OCI-LY3 (cell line): ENCODE data around the gene MIEF2.

Experiments used
- H2AFZ ChIP-seq: fragments of 200-600, 300-600 bp; shearing (Covaris generic); 2 replicates; pipeline ENCODE4 v1.6.0; 2014; ENCODE audit warnings: antibody characterized with exemption, low read depth, low read length
- H3K27ac ChIP-seq: fragments of 200-600, 300-600 bp; sonication (generic); 2 replicates; pipeline ENCODE4 v1.5.1; 2014; ENCODE audit warnings: mild to moderate bottlenecking, low read length, moderate library complexity, mixed read lengths
- H3K27me3 ChIP-seq: fragments of 200-600, 300-600 bp; sonication (generic); 2 replicates; pipeline ENCODE4 v1.6.1; 2014; ENCODE audit warnings: low read depth, low read length, mixed read lengths
- H3K36me3 ChIP-seq: fragments of 200-600, 300-600 bp; sonication (generic); replicated peaks from 2 replicates; pipeline ENCODE3; 2014; ENCODE audit warnings: low read depth, low read length, mixed read lengths
- H3K4me1 ChIP-seq: fragments of 300-600, 200-600 bp; sonication (generic); 2 replicates; pipeline ENCODE4 v1.6.1; 2014; ENCODE audit warnings: low read length, mixed read lengths
- H3K4me2 ChIP-seq: fragments of 200-600, 300-600 bp; sonication (generic); 2 replicates; pipeline ENCODE4 v1.6.1; 2014; ENCODE audit warnings: low read length, mixed read lengths
- H3K4me3 ChIP-seq: fragments of 300-600, 200-600 bp; sonication (generic); 2 replicates; pipeline ENCODE4 v1.5.1; 2014; ENCODE audit warnings: antibody characterized with exemption, mild to moderate bottlenecking, low read length, moderate library complexity
- H3K79me2 ChIP-seq: fragments of 300-600, 200-600 bp; shearing (Covaris generic); 2 replicates; pipeline ENCODE4 v1.6.1; 2014; ENCODE audit warnings: mild to moderate bottlenecking, low read length, mixed read lengths
- H3K9ac ChIP-seq: fragments of 300-600, 200-600 bp; shearing (Covaris generic); 2 replicates; pipeline ENCODE4 v1.6.0; 2014; ENCODE audit warnings: mild to moderate bottlenecking, low read length, moderate library complexity
- H3K9me3 ChIP-seq: fragments of 200-600, 300-600 bp; shearing (Covaris generic); 2 replicates; pipeline ENCODE4 v1.6.1; 2014; ENCODE audit warnings: low read length, mixed read lengths; ENCODE audit not compliant: insufficient read depth
- H4K20me1 ChIP-seq: fragments of 200-600, 300-600 bp; sonication (generic); 2 replicates; pipeline ENCODE4 v1.6.1; 2016; ENCODE audit warnings: low read length, mixed read lengths; ENCODE audit not compliant: insufficient read depth
- CTCF ChIP-seq: fragments of 200-600, 300-600 bp; sonication (generic); IDR thresholded peaks from 2 replicates; pipeline ENCODE4 v1.5.1; 2014; ENCODE audit warnings: antibody characterized with exemption, low read length, low read depth
- EZH2phosphoT487 ChIP-seq: fragments of 200-600 bp; shearing (Covaris generic); IDR thresholded peaks from 2 replicates; pipeline ENCODE4 v1.6.1; 2018; ENCODE audit warnings: antibody characterized with exemption, mixed run types, low read depth

Gene MIEF2

GRCh38 chr17:18245038-18245776 lies 15.3 kb upstream of the MIEF2 start:
- no peaks in the 10 kb centered on the region for H3K9me3 ChIP-seq
- H3K4me3 ChIP-seq = no peak overlapping the region
- no peaks in the 10 kb centered on the region for H3K4me1 ChIP-seq
- no peak overlapping the region for H3K9ac ChIP-seq
- H4K20me1 ChIP-seq = no peaks in the 10 kb centered on the region
- no peaks in the 10 kb centered on the region for H3K27me3 ChIP-seq
- H2AFZ ChIP-seq = no peak overlapping the region
- no peaks in the 10 kb centered on the region for H3K79me2 ChIP-seq
- no peak overlapping the region for H3K27ac ChIP-seq
- no peaks in the 10 kb centered on the region for H3K36me3 ChIP-seq
- no peak overlapping the region for H3K4me2 ChIP-seq
- TF ChIP-seq EZH2phosphoT487 (no peak), CTCF (no peak)

GRCh38 chr17:18246109-18246725 lies 14.2 kb upstream of the MIEF2 start:
- Histone ChIP-seq H3K36me3 (no peaks in the 10 kb centered on the region), H3K9ac (no peak overlapping the region), H3K4me3 (no peak overlapping the region)

GRCh38 chr17:18246880-18247612 lies 13.4 kb upstream of the MIEF2 start:
- Histone ChIP-seq H3K4me3 (no peak overlapping the region), H3K4me1 (no peaks in the 10 kb centered on the region), H3K27ac (no peak overlapping the region), H4K20me1 (no peaks in the 10 kb centered on the region), H3K9me3 (no peaks in the 10 kb centered on the region), H3K79me2 (no peaks in the 10 kb centered on the region), H3K27me3 (no peaks in the 10 kb centered on the region), H3K36me3 (no peaks in the 10 kb centered on the region), H2AFZ (no peak overlapping the region), H3K4me2 (no peak overlapping the region), H3K9ac (no peak overlapping the region)
- no peak for TF ChIP-seq EZH2phosphoT487
- TF ChIP-seq CTCF = no peak

More at GRCh38 chr17:18246109-18246725, 14.2 kb upstream of the MIEF2 start:
- H3K27me3 ChIP-seq = no peaks in the 10 kb centered on the region
- no peaks in the 10 kb centered on the region for H3K79me2 ChIP-seq
- H3K4me1 ChIP-seq = no peaks in the 10 kb centered on the region
- TF ChIP-seq EZH2phosphoT487 = no peak
- no peak for TF ChIP-seq CTCF
- H3K9me3 ChIP-seq = no peaks in the 10 kb centered on the region
- H4K20me1 ChIP-seq = no peaks in the 10 kb centered on the region
- no peak overlapping the region for H3K4me2 ChIP-seq
- no peak overlapping the region for H3K27ac ChIP-seq
- H2AFZ ChIP-seq = no peak overlapping the region

GRCh38 chr17:18247613-18248001 lies 12.9 kb upstream of the MIEF2 start:
- Histone ChIP-seq H3K9ac (no peak overlapping the region), H3K4me1 (no peaks in the 10 kb centered on the region)

More at GRCh38 chr17:18247613-18248001, 12.9 kb upstream of the MIEF2 start:
- H3K4me3 ChIP-seq = no peak overlapping the region
- no peaks in the 10 kb centered on the region for H4K20me1 ChIP-seq
- H3K79me2 ChIP-seq = no peaks in the 10 kb centered on the region
- H2AFZ ChIP-seq = no peak overlapping the region
- no peaks in the 10 kb centered on the region for H3K27me3 ChIP-seq
- H3K36me3 ChIP-seq = no peaks in the 10 kb centered on the region
- TF ChIP-seq CTCF (no peak), EZH2phosphoT487 (no peak)
- no peak overlapping the region for H3K27ac ChIP-seq
- no peaks in the 10 kb centered on the region for H3K9me3 ChIP-seq
- H3K4me2 ChIP-seq = no peak overlapping the region
